Esophagus (tissue), 2 donors: ENCODE data around the gene TUBB6. TPM values are rescaled to one million over a fixed set of nuclear protein-coding genes. Genes with fewer than 3 reads are reported as not detected.

Source experiments
- H3K27ac ChIP-seq, 2 donors: one replicate each; pipeline ENCODE4 v1.5.1; 2013; ENCODE audit warnings: low read depth in 2 of 2, mild to moderate bottlenecking in 2 of 2, inconsistent platforms in 1 of 2, low read length in 1 of 2, moderate library complexity in 1 of 2
- H3K27me3 ChIP-seq, 2 donors: one replicate each; pipeline ENCODE4 v1.6.1; 2013; ENCODE audit warnings: low read length in 2 of 2, control low read depth in 1 of 2, mild to moderate bottlenecking in 1 of 2; ENCODE audit not compliant: insufficient read depth in 2 of 2, control insufficient read depth in 1 of 2
- H3K36me3 ChIP-seq, 2 donors: one replicate each; pipeline ENCODE4 v1.6.1; 2013; ENCODE audit warnings: low read length in 1 of 2; ENCODE audit not compliant: control insufficient read depth in 2 of 2, insufficient read depth in 2 of 2
- H3K4me1 ChIP-seq, 2 donors: one replicate each; pipeline ENCODE4 v1.6.1; 2013; ENCODE audit warnings: low read length in 1 of 2; ENCODE audit not compliant: control insufficient read depth in 2 of 2, insufficient read depth in 2 of 2
- H3K4me3 ChIP-seq, 2 donors: one replicate each; pipeline ENCODE4 v1.5.1; 2013; ENCODE audit warnings: low read length in 2 of 2, mild to moderate bottlenecking in 2 of 2, low read depth in 1 of 2, moderate library complexity in 1 of 2
- H3K9me3 ChIP-seq, 2 donors: one replicate each; pipeline ENCODE4 v1.6.1; 2013; ENCODE audit warnings: mild to moderate bottlenecking in 2 of 2, low read depth in 1 of 2, low read length in 1 of 2, moderate library complexity in 1 of 2; ENCODE audit not compliant: control insufficient read depth in 2 of 2, insufficient read depth in 1 of 2
- WGBS, 2 donors: extraction: QIAGEN DNeasy Blood & Tissue Kit; methylation state at CpG; one replicate each; pipeline ENCODE4 v1.1.7; 2013; 5-methylcytosine and 5-hydroxymethylcytosine counted together
- polyA plus RNA-seq, 2 donors: library from polyadenylated mRNA; stranded (reverse); fragments of 200-250 nt; gene quantifications; one replicate each; pipeline ENCODE4 v1.2.3, GENCODE V29; 2013
- donor health status: healthy with polysubstance abuse.
- donor health status: Bipolar disorder and iron deficiency.

Gene TUBB6
- polyA plus RNA-seq, 2 donors: 183 to 299 TPM

DNA sequence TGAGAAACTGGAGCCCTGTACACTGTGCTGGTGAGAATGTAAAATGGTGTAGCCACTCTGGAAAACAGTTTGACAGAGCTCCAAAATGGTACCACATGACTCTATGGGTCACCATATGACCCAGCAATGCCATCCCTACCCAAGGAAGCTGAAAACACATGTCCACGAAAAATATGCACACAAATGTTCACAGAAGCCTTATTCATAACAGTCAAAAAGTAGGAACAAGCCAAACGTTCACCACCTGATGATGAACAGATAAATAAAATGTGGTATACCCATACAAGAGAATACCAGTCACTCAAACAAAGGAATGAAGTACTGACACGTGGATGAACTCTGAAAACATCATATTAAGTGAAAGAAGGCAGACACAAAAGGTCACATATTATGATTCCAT is 64.4 kb downstream of the TUBB6 start:
- Histone ChIP-seq H3K36me3 (peaks cover 7% of the 10 kb centered on the region in 2 donors), H3K9me3 (no peaks in the 10 kb centered on the region), H3K27me3 (no peaks in the 10 kb centered on the region), H3K27ac (no peak overlapping the region), H3K4me3 (no peak overlapping the region), H3K4me1 (peaks cover 4 to 5% of the 10 kb centered on the region in 2 donors)
- WGBS, 2 donors: 48 to 57% methylated on average over 3 of the region's 3 CpGs

- 72 to 88% methylated on average over 4 of the region's 4 CpGs for WGBS, 2 donors
- H3K4me3 ChIP-seq: no peak overlapping the region
- no peaks in the 10 kb centered on the region for H3K27me3 ChIP-seq
- peaks cover 4 to 7% of the 10 kb centered on the region in 2 donors for H3K36me3 ChIP-seq
- H3K9me3 ChIP-seq: no peaks in the 10 kb centered on the region
- H3K4me1 ChIP-seq: peaks cover 4 to 5% of the 10 kb centered on the region in 2 donors
- H3K27ac ChIP-seq: no peak overlapping the region
Observed at GRCh38 chr18:12373116-12373770, 65.2 kb downstream of the TUBB6 start.

DNA sequence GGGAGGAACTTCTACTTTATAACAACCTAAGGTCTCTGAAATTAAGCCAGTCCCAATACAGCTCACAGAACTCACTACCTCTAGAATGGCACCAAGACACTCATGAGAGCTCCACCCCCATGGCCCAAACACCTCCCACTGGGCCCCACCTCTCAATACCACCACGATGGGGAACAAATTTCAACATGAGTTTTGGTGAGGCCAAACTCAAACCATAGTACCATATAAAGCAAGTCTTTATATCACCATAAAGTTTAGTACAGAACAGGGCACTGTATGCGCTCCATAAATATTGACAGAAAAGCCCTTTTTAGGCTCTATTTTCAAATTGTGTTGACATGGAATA is 65.7 kb downstream of the TUBB6 start:
- H3K36me3 ChIP-seq: peaks cover 4 to 6% of the 10 kb centered on the region in 2 donors
- H3K4me3 ChIP-seq: no peak overlapping the region
- no peaks in the 10 kb centered on the region for H3K27me3 ChIP-seq
- WGBS, 2 donors: 63 to 66% methylated on average over 2 of the region's 2 CpGs
- H3K27ac ChIP-seq: no peak overlapping the region
- H3K4me1 ChIP-seq: peaks cover 4 to 5% of the 10 kb centered on the region in 2 donors
- no peaks in the 10 kb centered on the region for H3K9me3 ChIP-seq

DNA sequence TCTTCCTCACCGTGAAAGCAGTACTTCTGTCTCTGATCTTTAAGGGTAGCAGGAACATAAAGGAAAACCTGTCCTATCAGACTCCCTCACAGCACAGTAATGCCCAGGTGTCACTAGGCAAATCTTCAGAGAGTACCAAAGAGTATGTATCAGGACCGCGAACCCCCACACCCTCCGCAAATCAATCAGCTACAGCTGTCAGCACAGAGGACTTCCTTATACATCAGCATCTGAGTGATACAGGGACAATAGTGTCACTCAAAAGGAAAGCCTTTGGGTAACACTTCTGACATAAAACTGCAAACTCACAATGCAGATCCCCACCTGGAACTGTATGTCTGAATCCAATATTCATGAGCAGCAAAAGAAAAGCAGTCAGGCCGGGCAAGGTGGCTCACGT is 66.4 kb downstream of the TUBB6 start:
- H3K9me3 ChIP-seq: no peaks in the 10 kb centered on the region
- peaks cover 4 to 5% of the 10 kb centered on the region in 2 donors for H3K4me1 ChIP-seq
- WGBS, 2 donors: 80 to 92% methylated on average over 6 of the region's 6 CpGs
- H3K36me3 ChIP-seq: no peaks in the 10 kb centered on the region
- H3K27ac ChIP-seq: no peak overlapping the region
- no peaks in the 10 kb centered on the region for H3K27me3 ChIP-seq
- H3K4me3 ChIP-seq: no peak overlapping the region

Other genes with a start within 250 kb of the TUBB6 start
- gene ANKRD62, start 214.4 kb upstream of the TUBB6 start, polyA plus RNA-seq: under 1 TPM; 0.16 to 0.45 TPM
- gene CIDEA, start 53.9 kb upstream of the TUBB6 start, polyA plus RNA-seq: 1 to 10 TPM in 1 of 2 donors, under 1 TPM in 1; 0.79 to 2.1 TPM
- gene AFG3L2, start 69.0 kb downstream of the TUBB6 start, polyA plus RNA-seq: 10 to 100 TPM; 14.7 to 34.0 TPM
- gene PRELID3A, start 99.7 kb downstream of the TUBB6 start, polyA plus RNA-seq: 1 to 10 TPM; 1.3 to 1.8 TPM